GM12891 (cell line): ENCODE measurements around the gene SPDYE16.
"Not testable (repeated sequence)": the region's sequence is repeated elsewhere in the genome, so short reads cannot be mapped to it uniquely, and the experiment has no call there.

Experiments
- PAX5 ChIP-seq: IDR thresholded peaks from 2 replicates; pipeline ENCODE4 v1.6.1; 2011; ENCODE audit warnings: low read length, moderate library complexity, mild to moderate bottlenecking; ENCODE audit not compliant: insufficient read depth, severe bottlenecking
- POLR2A ChIP-seq: IDR thresholded peaks from 2 replicates; pipeline ENCODE4 v1.6.1; 2011; ENCODE audit warnings: low read depth, low read length, control low read depth
- POLR2AphosphoS5 ChIP-seq: IDR thresholded peaks from 2 replicates; pipeline ENCODE4 v1.6.1; 2011; ENCODE audit warnings: low read depth, low read length, control low read depth
- SPI1 ChIP-seq: IDR thresholded peaks from 2 replicates; pipeline ENCODE4 v1.6.1; 2011; ENCODE audit warnings: low read depth, low read length, control low read depth
- TAF1 ChIP-seq: IDR thresholded peaks from 2 replicates; pipeline ENCODE4 v1.6.1; 2011; ENCODE audit warnings: low read depth, low read length, control low read depth

DNA sequence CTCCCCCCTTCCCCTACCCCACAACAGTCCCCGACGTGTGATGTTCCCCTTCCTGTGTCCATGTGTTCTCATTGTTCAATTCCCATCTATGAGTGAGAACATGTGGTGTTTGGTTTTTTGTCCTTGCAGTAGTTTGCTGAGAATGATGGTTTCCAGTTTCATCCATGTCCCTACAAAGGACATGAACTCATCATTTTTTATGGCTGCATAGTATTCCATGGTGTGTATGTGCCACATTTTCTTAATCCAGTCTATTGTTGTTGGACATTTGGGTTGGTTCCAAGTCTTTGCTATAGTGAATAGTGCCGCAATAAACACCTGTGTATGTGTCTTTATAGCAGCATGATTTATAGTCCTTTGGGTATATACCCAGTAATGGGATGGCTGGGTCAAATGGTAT lies 18.2 kb upstream of the SPDYE16 start:
- not testable (repeated sequence) for TF ChIP-seq POLR2AphosphoS5, TAF1, POLR2A, SPI1, PAX5
